Neural crest cell (in vitro differentiated cells): Measurements from ENCODE around the gene OR6K3. TPM values are rescaled to one million over a fixed set of nuclear protein-coding genes. Genes with fewer than 3 reads are reported as not detected.
"Not testable (repeated sequence)": the region's sequence is repeated elsewhere in the genome, so short reads cannot be mapped to it uniquely, and the experiment has no call there.

ENCODE experiments used
- DNase-seq: peaks from one replicate; pipeline ENCODE4 v3.0.0; 2021; ENCODE audit warnings: low read depth, mixed read lengths, low spot score
- H3K27ac Mint-ChIP-seq: one replicate; pipeline ENCODE4 v1.8.0; 2021; ENCODE audit warnings: mild to moderate bottlenecking, mixed read lengths; ENCODE audit not compliant: unreplicated experiment
- H3K27me3 Mint-ChIP-seq: 2 replicates; pipeline ENCODE4 v1.8.0; 2021; ENCODE audit warnings: low read depth, mild to moderate bottlenecking, mixed read lengths
- H3K36me3 Mint-ChIP-seq: 2 replicates; pipeline ENCODE4 v1.8.0; 2021; ENCODE audit warnings: low read depth, mild to moderate bottlenecking, mixed read lengths
- H3K4me1 Mint-ChIP-seq: 2 replicates; pipeline ENCODE4 v1.8.0; 2021; ENCODE audit warnings: mixed read lengths
- H3K4me3 Mint-ChIP-seq: one replicate; pipeline ENCODE4 v1.8.0; 2021; ENCODE audit warnings: mild to moderate bottlenecking, mixed read lengths
- H3K9me3 Mint-ChIP-seq: 2 replicates; pipeline ENCODE4 v1.8.0; 2021; ENCODE audit warnings: mixed read lengths
- total RNA-seq: library from RNA; stranded (reverse); gene quantifications from 2 replicates; pipeline ENCODE4 v1.2.1, GENCODE V29; 2021
- TF ChIP-seq, protein P1 (sequence below): fragments of 200-600 bp; sonication (generic); conservative IDR thresholded peaks from 2 replicates; pipeline ENCODE4 v1.5.0; 2021; ENCODE audit warnings: antibody characterized with exemption, mild to moderate bottlenecking

OR6K3 gene
- total RNA-seq, 1 donor from 2014 or later = not detected

DNA sequence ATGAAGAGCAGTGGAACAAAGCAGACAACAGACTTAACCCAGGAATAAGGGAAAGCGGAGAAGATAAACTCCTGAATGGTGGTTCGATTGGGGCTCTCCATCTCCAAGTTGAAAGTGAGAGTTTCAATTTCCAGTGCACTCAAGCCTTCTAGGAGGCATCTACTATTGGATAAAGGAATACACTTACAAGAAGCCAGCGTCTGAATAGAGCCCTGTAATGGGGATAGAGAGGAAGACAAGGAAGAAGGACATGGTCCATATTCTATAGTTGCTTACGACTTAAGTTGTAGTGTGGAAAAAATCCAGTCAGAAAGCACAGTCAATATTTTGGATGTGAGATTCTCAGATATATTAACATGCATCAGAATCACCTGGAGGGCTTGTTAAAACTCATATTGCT is 20.0 kb downstream of the OR6K3 start, which contains the start of gene OR6K2:
TSS of gene OR6K2 (minus strand) at position 101 of the 400 bp plus-strand sequence. CDS start at position 101, 0 bp downstream.
- TF ChIP-seq, protein P1, sequence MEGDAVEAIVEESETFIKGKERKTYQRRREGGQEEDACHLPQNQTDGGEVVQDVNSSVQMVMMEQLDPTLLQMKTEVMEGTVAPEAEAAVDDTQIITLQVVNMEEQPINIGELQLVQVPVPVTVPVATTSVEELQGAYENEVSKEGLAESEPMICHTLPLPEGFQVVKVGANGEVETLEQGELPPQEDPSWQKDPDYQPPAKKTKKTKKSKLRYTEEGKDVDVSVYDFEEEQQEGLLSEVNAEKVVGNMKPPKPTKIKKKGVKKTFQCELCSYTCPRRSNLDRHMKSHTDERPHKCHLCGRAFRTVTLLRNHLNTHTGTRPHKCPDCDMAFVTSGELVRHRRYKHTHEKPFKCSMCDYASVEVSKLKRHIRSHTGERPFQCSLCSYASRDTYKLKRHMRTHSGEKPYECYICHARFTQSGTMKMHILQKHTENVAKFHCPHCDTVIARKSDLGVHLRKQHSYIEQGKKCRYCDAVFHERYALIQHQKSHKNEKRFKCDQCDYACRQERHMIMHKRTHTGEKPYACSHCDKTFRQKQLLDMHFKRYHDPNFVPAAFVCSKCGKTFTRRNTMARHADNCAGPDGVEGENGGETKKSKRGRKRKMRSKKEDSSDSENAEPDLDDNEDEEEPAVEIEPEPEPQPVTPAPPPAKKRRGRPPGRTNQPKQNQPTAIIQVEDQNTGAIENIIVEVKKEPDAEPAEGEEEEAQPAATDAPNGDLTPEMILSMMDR = no peak
- Mint-ChIP-seq H3K4me1 (no peaks in the 10 kb centered on the region), H3K9me3 (no peaks in the 10 kb centered on the region), H3K36me3 (no peaks in the 10 kb centered on the region), H3K4me3 (no peak within 1 kb of the TSS), H3K27ac (no peak within 1 kb of the TSS), H3K27me3 (peaks cover 19% of the 10 kb centered on the region)
- DNase-seq = no peak

DNA sequence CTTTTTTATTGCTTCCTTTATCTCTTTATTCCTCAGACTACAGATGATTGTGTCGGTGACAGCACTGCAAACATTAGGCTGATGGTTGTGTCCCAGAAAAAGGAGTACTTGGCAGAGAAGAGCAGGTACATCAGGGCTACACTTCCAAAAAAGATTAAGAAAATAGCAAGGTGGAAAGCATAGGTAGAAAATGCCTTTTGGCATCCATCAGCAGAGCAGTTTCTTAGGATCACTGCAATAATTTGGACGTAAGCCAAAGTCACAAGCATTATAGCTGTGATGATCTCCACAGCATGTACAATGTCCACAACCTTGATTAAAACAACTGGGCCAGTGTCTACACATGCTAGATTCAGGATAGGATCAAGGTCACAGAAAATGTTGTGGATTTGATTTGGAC is 25.9 kb downstream of the OR6K3 start:
- no peak overlapping the region for H3K4me3 Mint-ChIP-seq
- no peaks in the 10 kb centered on the region for H3K36me3 Mint-ChIP-seq
- H3K4me1 Mint-ChIP-seq = no peaks in the 10 kb centered on the region
- no peak overlapping the region for H3K27ac Mint-ChIP-seq
- DNase-seq = no peak
- TF ChIP-seq, protein P1 = no peak
- H3K9me3 Mint-ChIP-seq = peaks cover 2% of the 10 kb centered on the region
- H3K27me3 Mint-ChIP-seq = peaks cover 21% of the 10 kb centered on the region

DNA sequence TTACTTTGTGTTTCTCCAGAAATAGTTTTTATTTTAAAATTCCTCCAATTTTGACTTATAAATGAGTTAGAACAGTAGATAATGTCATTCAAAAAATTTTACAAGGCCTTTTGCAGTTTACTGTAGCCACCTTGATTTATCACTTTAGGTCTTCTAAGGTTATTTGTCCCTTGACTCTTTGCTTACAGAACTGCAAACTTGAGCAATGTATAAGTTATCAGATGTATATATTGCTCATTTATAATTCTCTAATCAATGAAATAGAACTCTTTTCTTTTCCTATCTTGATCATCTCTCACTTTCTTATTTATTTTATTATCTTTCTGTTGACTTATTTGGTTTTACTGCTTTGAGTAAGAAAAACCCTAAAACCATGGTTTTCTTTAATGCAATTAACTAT is 28.2 kb downstream of the OR6K3 start:
- Mint-ChIP-seq H3K9me3 (peaks cover 2% of the 10 kb centered on the region), H3K4me3 (no peak overlapping the region), H3K4me1 (no peaks in the 10 kb centered on the region), H3K27me3 (peaks cover 15% of the 10 kb centered on the region), H3K36me3 (no peaks in the 10 kb centered on the region), H3K27ac (no peak overlapping the region)
- DNase-seq = no peak
- TF ChIP-seq, protein P1 = no peak

DNA sequence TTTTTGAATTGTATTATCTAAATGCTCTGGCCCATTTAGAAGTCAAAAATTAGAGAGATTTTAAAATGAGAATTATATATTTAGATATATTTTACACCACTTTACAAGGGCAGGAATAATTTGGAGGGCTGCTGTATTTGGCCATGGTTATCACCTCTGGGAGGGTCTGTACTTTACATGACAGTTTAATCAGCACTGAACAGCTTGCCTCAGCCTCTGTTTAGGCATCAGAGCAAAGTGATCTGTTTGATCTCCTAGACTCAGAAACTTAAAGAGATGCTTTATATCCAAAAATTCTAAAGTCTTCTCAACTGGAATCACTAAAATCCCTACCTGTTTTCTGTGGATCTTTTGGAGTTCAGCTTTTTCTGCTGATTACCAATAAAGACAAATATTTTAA is 28.6 kb downstream of the OR6K3 start:
- no peak overlapping the region for H3K27ac Mint-ChIP-seq

DNA sequence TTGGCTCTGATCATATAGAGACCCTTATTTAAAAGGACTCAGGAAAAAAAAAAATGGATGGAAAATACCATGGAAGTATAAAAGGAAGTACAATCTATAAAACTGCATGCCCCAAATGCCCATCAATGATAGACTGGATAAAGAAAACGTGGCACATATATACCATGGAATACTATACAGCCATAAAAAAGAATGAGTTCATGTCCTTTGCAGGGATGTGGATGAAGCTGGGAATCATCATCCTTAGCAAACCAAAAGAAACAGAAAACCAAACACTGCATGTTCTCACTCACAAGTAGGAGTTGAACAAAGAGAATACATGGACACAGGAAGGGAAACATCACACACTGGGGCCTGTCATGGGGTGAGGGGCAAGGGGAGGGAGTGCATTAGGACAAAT is 29.4 kb downstream of the OR6K3 start:
- H3K27me3 Mint-ChIP-seq = peaks cover 15% of the 10 kb centered on the region
- not testable (repeated sequence) for H3K4me3 Mint-ChIP-seq, H3K36me3 Mint-ChIP-seq, H3K4me1 Mint-ChIP-seq, H3K9me3 Mint-ChIP-seq, H3K27ac Mint-ChIP-seq, DNase-seq

More for the DNA sequence above, 28.6 kb downstream of the OR6K3 start:
- H3K27me3 Mint-ChIP-seq = peaks cover 15% of the 10 kb centered on the region
- TF ChIP-seq, protein P1 = no peak
- peaks cover 2% of the 10 kb centered on the region for H3K9me3 Mint-ChIP-seq
- no peaks in the 10 kb centered on the region for H3K4me1 Mint-ChIP-seq
- no peak overlapping the region for H3K4me3 Mint-ChIP-seq
- no peaks in the 10 kb centered on the region for H3K36me3 Mint-ChIP-seq
- no peak for DNase-seq

DNA sequence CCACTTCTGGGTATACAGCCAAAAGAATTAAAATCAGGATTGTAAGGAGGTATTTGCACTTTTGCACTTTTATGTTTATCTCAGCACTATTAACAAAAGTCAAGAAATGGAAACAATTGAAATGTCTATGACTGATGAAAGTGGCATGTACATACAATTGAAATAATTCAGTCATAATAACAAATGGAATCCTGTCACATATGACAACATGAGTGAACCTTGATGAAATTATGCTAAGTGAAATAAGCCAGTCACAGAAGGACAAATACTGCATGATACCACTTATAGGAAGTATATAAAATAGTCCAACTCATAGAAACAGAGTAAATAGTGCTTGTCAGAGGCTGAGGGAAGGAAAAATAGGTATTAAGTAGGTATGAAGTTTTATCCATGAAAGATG is 30.6 kb downstream of the OR6K3 start:
- no peak for DNase-seq
- H3K9me3 Mint-ChIP-seq = peaks cover 2% of the 10 kb centered on the region
- no peaks in the 10 kb centered on the region for H3K36me3 Mint-ChIP-seq
- no peak overlapping the region for H3K4me3 Mint-ChIP-seq
- no peaks in the 10 kb centered on the region for H3K4me1 Mint-ChIP-seq
- peaks cover 9% of the 10 kb centered on the region for H3K27me3 Mint-ChIP-seq
- TF ChIP-seq, protein P1 = no peak
- H3K27ac Mint-ChIP-seq = no peak overlapping the region
